ENCODE measurements around the gene SKP1.

Gene SKP1

GRCh38 chr5:134128648-134128995, 48.1 kb downstream of the SKP1 start:
- H3K9me3 ChIP-seq (replicated peaks; ENCODE audit: insufficient read depth, low read length): no peaks in the 10 kb centered on the region
- TF ChIP-seq EZH2phosphoT487 (IDR thresholded peaks at IDR 0.05; ENCODE audit: low read length) (no peak), EZH2 (optimal IDR thresholded peaks at IDR 0.05; ENCODE audit: low read depth, low read length) (no peak), CTCF (IDR thresholded peaks at IDR 0.05; ENCODE audit: low read length) (no peak)
- H3K36me3 ChIP-seq (replicated peaks; ENCODE audit: insufficient read depth, low read length): no peaks in the 10 kb centered on the region
- no peaks in the 10 kb centered on the region for H3K9me2 ChIP-seq (replicated peaks; ENCODE audit: insufficient read depth, low read length)
- no peak overlapping the region for H3K4me3 ChIP-seq (ENCODE audit: low read length)
- no peak overlapping the region for H3K27ac ChIP-seq (ENCODE audit: low read length)
- no peak for DNase-seq
- H2AFZ ChIP-seq (ENCODE audit: low read length): no peak overlapping the region
- H3K27me3 ChIP-seq (replicated peaks; ENCODE audit: insufficient read depth, low read length): no peaks in the 10 kb centered on the region
- H3F3A ChIP-seq (ENCODE audit: insufficient read depth, low read length): no peaks in the 10 kb centered on the region
- no peak overlapping the region for H3K4me2 ChIP-seq (ENCODE audit: low read depth, low read length)
- no peaks in the 10 kb centered on the region for H3K4me1 ChIP-seq (ENCODE audit: low read length)
- no peaks in the 10 kb centered on the region for H3K79me2 ChIP-seq (ENCODE audit: low read length)
- H4K20me1 ChIP-seq (ENCODE audit: insufficient read depth, low read length): no peaks in the 10 kb centered on the region
- H3K9ac ChIP-seq (ENCODE audit: low read length): no peak overlapping the region

- H3K79me2 ChIP-seq (ENCODE audit: low read length): no peaks in the 10 kb centered on the region
- no peak overlapping the region for H3K4me3 ChIP-seq (ENCODE audit: low read length)
- no peaks in the 10 kb centered on the region for H3K9me3 ChIP-seq (replicated peaks; ENCODE audit: insufficient read depth, low read length)
- no peaks in the 10 kb centered on the region for H3K36me3 ChIP-seq (replicated peaks; ENCODE audit: insufficient read depth, low read length)
- H3K4me2 ChIP-seq (ENCODE audit: low read depth, low read length): no peak overlapping the region
- no peak overlapping the region for H2AFZ ChIP-seq (ENCODE audit: low read length)
- H4K20me1 ChIP-seq (ENCODE audit: insufficient read depth, low read length): no peaks in the 10 kb centered on the region
- no peak for TF ChIP-seq EZH2 (optimal IDR thresholded peaks at IDR 0.05; ENCODE audit: low read depth, low read length)
- TF ChIP-seq CTCF (IDR thresholded peaks at IDR 0.05; ENCODE audit: low read length): no peak
- no peak for TF ChIP-seq EZH2phosphoT487 (IDR thresholded peaks at IDR 0.05; ENCODE audit: low read length)
- H3K27ac ChIP-seq (ENCODE audit: low read length): no peak overlapping the region
- H3K27me3 ChIP-seq (replicated peaks; ENCODE audit: insufficient read depth, low read length): no peaks in the 10 kb centered on the region
- H3K4me1 ChIP-seq (ENCODE audit: low read length): peaks cover 3% of the 10 kb centered on the region
- no peak overlapping the region for H3K9ac ChIP-seq (ENCODE audit: low read length)
- no peak for DNase-seq
- no peaks in the 10 kb centered on the region for H3F3A ChIP-seq (ENCODE audit: insufficient read depth, low read length)
- H3K9me2 ChIP-seq (replicated peaks; ENCODE audit: insufficient read depth, low read length): no peaks in the 10 kb centered on the region
Measured at GRCh38 chr5:134127988-134128647, 48.6 kb downstream of the SKP1 start.

GRCh38 chr5:134127376-134127861, 49.3 kb downstream of the SKP1 start:
- no peak for DNase-seq
- Histone ChIP-seq H3K27me3 (replicated peaks; ENCODE audit: insufficient read depth, low read length) (no peaks in the 10 kb centered on the region), H3K9me2 (replicated peaks; ENCODE audit: insufficient read depth, low read length) (no peaks in the 10 kb centered on the region), H3K9me3 (replicated peaks; ENCODE audit: insufficient read depth, low read length) (no peaks in the 10 kb centered on the region), H4K20me1 (ENCODE audit: insufficient read depth, low read length) (no peaks in the 10 kb centered on the region), H3K79me2 (ENCODE audit: low read length) (no peaks in the 10 kb centered on the region), H3K4me3 (ENCODE audit: low read length) (no peak overlapping the region), H3K4me2 (ENCODE audit: low read depth, low read length) (no peak overlapping the region), H3K36me3 (replicated peaks; ENCODE audit: insufficient read depth, low read length) (no peaks in the 10 kb centered on the region), H2AFZ (ENCODE audit: low read length) (no peak overlapping the region), H3K4me1 (ENCODE audit: low read length) (peaks cover 10% of the 10 kb centered on the region), H3K9ac (ENCODE audit: low read length) (no peak overlapping the region), H3K27ac (ENCODE audit: low read length) (no peak overlapping the region), H3F3A (ENCODE audit: insufficient read depth, low read length) (no peaks in the 10 kb centered on the region)
- TF ChIP-seq EZH2 (optimal IDR thresholded peaks at IDR 0.05; ENCODE audit: low read depth, low read length): no peak
- no peak for TF ChIP-seq EZH2phosphoT487 (IDR thresholded peaks at IDR 0.05; ENCODE audit: low read length)
- no peak for TF ChIP-seq CTCF (IDR thresholded peaks at IDR 0.05; ENCODE audit: low read length)

Data from MM.1S (cell line).